ENCODE measurements around the gene TPD52L1.

GRCh38 chr6:125237764-125238163 lies 84.2 kb downstream of the TPD52L1 start:
- TF ChIP-seq CTCF (IDR thresholded peaks at IDR 0.05; ENCODE audit: poor library complexity) (no peak), EZH2 (IDR thresholded peaks at IDR 0.05; ENCODE audit: borderline replicate concordance) (no peak)

Data from hepatocyte (in vitro differentiated cells).